GM10266 (cell line): ENCODE results near the gene KLC1.

ENCODE experiments used
- DNase-seq: peaks from one replicate; pipeline ENCODE4 v3.0.0; 2012; ENCODE audit errors: extremely low spot score
- CTCF ChIP-seq: IDR thresholded peaks from 2 replicates; pipeline ENCODE4 v1.5.1; 2012; ENCODE audit warnings: mild to moderate bottlenecking, low read depth; ENCODE audit not compliant: control insufficient read depth, insufficient read depth; ENCODE audit errors: missing control alignments

KLC1 gene

GRCh38 chr14:103716091-103716801 lies 87.2 kb downstream of the KLC1 start:
- DNase-seq = peak; percentile 64
- no peak for TF ChIP-seq CTCF

GRCh38 chr14:103716899-103717411 lies 87.9 kb downstream of the KLC1 start:
- no peak for TF ChIP-seq CTCF
- DNase-seq = no peak

- no peak for DNase-seq
- no peak for TF ChIP-seq CTCF
Observed at GRCh38 chr14:103718572-103718971, 89.6 kb downstream of the KLC1 start.

- no peak for DNase-seq
- TF ChIP-seq CTCF = no peak
Observed at GRCh38 chr14:103719751-103720150, 90.7 kb downstream of the KLC1 start.

GRCh38 chr14:103721334-103722120 lies 92.5 kb downstream of the KLC1 start:
- no peak for DNase-seq

GRCh38 chr14:103723748-103724081 lies 94.7 kb downstream of the KLC1 start:
- TF ChIP-seq CTCF = no peak
- DNase-seq = no peak

More at GRCh38 chr14:103721334-103722120, 92.5 kb downstream of the KLC1 start:
- no peak for TF ChIP-seq CTCF

- no peak for TF ChIP-seq CTCF
- no peak for DNase-seq
Observed at GRCh38 chr14:103724116-103724515, 95.1 kb downstream of the KLC1 start.
